GM23338 (cell line): ENCODE data around the gene PSORS1C1. TPM values are rescaled to one million over a fixed set of nuclear protein-coding genes. Genes with fewer than 3 reads are reported as not detected.

Experiments
- ATAC-seq: fragments of 200-7000 bp; cut with Tn5 transposase; 3 replicates; pipeline ENCODE4 v1.9.1; 2020
- DNase-seq: peaks from one replicate; pipeline ENCODE4 v3.0.0-alpha.2; 2015; ENCODE audit warnings: low spot score
- H2AFZ ChIP-seq: fragments of 200-600 bp; sonication (generic); 2 replicates; pipeline ENCODE4 v1.8.0; 2016; ENCODE audit warnings: antibody characterized with exemption, mild to moderate bottlenecking, moderate library complexity
- H3F3A ChIP-seq: fragments of 200-600 bp; sonication (generic); replicated peaks from 2 replicates; pipeline ENCODE4 v1.8.0; 2017; ENCODE audit warnings: antibody characterized with exemption, mixed run types, low read depth
- H3K27ac ChIP-seq: fragments of 200-600 bp; sonication (generic); 2 replicates; pipeline ENCODE4 v1.6.1; 2016; ENCODE audit warnings: low read depth
- H3K27me3 ChIP-seq: fragments of 200-600 bp; sonication (generic); 2 replicates; pipeline ENCODE4 v1.8.0; 2016; ENCODE audit warnings: mild to moderate bottlenecking, mixed run types, moderate library complexity; ENCODE audit not compliant: insufficient read depth
- H3K36me3 ChIP-seq: fragments of 200-600 bp; sonication (generic); 2 replicates; pipeline ENCODE4 v1.8.0; 2016; ENCODE audit warnings: mild to moderate bottlenecking; ENCODE audit not compliant: insufficient read depth
- H3K4me1 ChIP-seq: fragments of 200-600 bp; sonication (generic); 2 replicates; pipeline ENCODE4 v1.8.0; 2016; ENCODE audit warnings: mild to moderate bottlenecking, moderate library complexity; ENCODE audit not compliant: insufficient read depth
- H3K4me2 ChIP-seq: fragments of 200-600 bp; sonication (generic); 2 replicates; pipeline ENCODE4 v1.7.1; 2017; ENCODE audit warnings: mixed run types
- H3K4me3 ChIP-seq: fragments of 200-600 bp; sonication (generic); 2 replicates; pipeline ENCODE4 v1.6.1; 2016; ENCODE audit warnings: mixed run types
- H3K79me2 ChIP-seq: fragments of 200-600 bp; sonication (generic); replicated peaks from 2 replicates; pipeline ENCODE4 v1.8.0; 2017; ENCODE audit warnings: mild to moderate bottlenecking; ENCODE audit not compliant: insufficient read depth
- H3K9me2 ChIP-seq: fragments of 200-600 bp; sonication (generic); 2 replicates; pipeline ENCODE4 v1.8.0; 2017; ENCODE audit not compliant: insufficient read depth
- H4K20me1 ChIP-seq: fragments of 200-600 bp; sonication (generic); replicated peaks from 2 replicates; pipeline ENCODE4 v1.8.0; 2017; ENCODE audit warnings: mild to moderate bottlenecking; ENCODE audit not compliant: insufficient read depth
- H3K27ac Mint-ChIP-seq: 2 replicates; pipeline ENCODE4 v1.8.0; 2020; ENCODE audit warnings: inconsistent platforms, mild to moderate bottlenecking, moderate library complexity, mixed read lengths
- H3K27me3 Mint-ChIP-seq: 3 replicates; pipeline ENCODE4 v1.8.0; 2022; ENCODE audit warnings: low read depth, mild to moderate bottlenecking, moderate library complexity, mixed read lengths, inconsistent platforms; ENCODE audit not compliant: insufficient read depth, poor library complexity
- H3K36me3 Mint-ChIP-seq: 3 replicates; pipeline ENCODE4 v1.8.0; 2021; ENCODE audit warnings: low read depth, mild to moderate bottlenecking, inconsistent platforms, moderate library complexity, mixed read lengths
- H3K4me1 Mint-ChIP-seq: 3 replicates; pipeline ENCODE4 v1.8.0; 2020; ENCODE audit warnings: mild to moderate bottlenecking, inconsistent platforms, mixed read lengths
- H3K4me3 Mint-ChIP-seq: 3 replicates; pipeline ENCODE4 v1.8.0; 2021; ENCODE audit warnings: moderate library complexity, mild to moderate bottlenecking, inconsistent platforms, mixed read lengths
- H3K9me3 Mint-ChIP-seq: 3 replicates; pipeline ENCODE4 v1.8.0; 2020; ENCODE audit warnings: moderate library complexity, mild to moderate bottlenecking, inconsistent platforms, mixed read lengths
- CREB1 ChIP-seq: fragments of 250-450 bp; sonication (Bioruptor Pico); IDR thresholded peaks from 2 replicates; pipeline ENCODE4 v1.5.0; 2020; ENCODE audit warnings: low read depth, mild to moderate bottlenecking, moderate library complexity
- CTCF ChIP-seq, 2 experiments: fragments of 200-600 bp in 1 of 2; sonication (generic) in 1 of 2; conservative IDR thresholded peaks; 2 replicates each; pipeline versions ENCODE4 v1.5.1 to v1.6.1; 2016 to 2017; ENCODE audit warnings: antibody characterized with exemption in 2 of 2, low read depth in 2 of 2, mild to moderate bottlenecking in 2 of 2, moderate library complexity in 1 of 2
- EZH2 ChIP-seq: fragments of 200-600 bp; sonication (generic); IDR thresholded peaks from one replicate; pipeline ENCODE4 v1.8.0; 2017; ENCODE audit warnings: antibody characterized with exemption, mild to moderate bottlenecking, low read depth; ENCODE audit not compliant: unreplicated experiment
- EZH2phosphoT487 ChIP-seq: fragments of 200-600 bp; sonication (generic); IDR thresholded peaks from one replicate; pipeline ENCODE4 v1.8.1; 2018; ENCODE audit warnings: antibody characterized with exemption; ENCODE audit not compliant: unreplicated experiment
- JUNB ChIP-seq: IDR thresholded peaks from one replicate; pipeline ENCODE4 v1.6.1; 2016; ENCODE audit warnings: antibody characterized with exemption; ENCODE audit not compliant: unreplicated experiment
- NANOG ChIP-seq: IDR thresholded peaks from 2 replicates; pipeline ENCODE4 v1.6.1; 2016; ENCODE audit warnings: antibody characterized with exemption, borderline replicate concordance
- POLR2AphosphoS5 ChIP-seq: IDR thresholded peaks from 2 replicates; pipeline ENCODE4 v1.6.1; 2016; ENCODE audit warnings: antibody characterized with exemption, low read depth
- REST ChIP-seq: IDR thresholded peaks from one replicate; pipeline ENCODE4 v1.6.1; 2018; ENCODE audit warnings: antibody characterized with exemption; ENCODE audit not compliant: unreplicated experiment
- polyA plus RNA-seq: library from polyadenylated mRNA; unstranded; fragments of >200 nt; fragmentation: Nextera tagmentation; extraction: Ambion mirVana; gene quantifications from 2 replicates; pipeline ENCODE4 v1.2.1, GENCODE V29; 2016
- total RNA-seq: library from RNA; depleted of rRNA; stranded (reverse); fragments of >200 nt; shearing (Covaris generic); gene quantifications from 2 replicates; pipeline ENCODE4 v1.2.3, GENCODE V29; 2014

PSORS1C1 gene
- total and polyA plus RNA-seq, 2 experiments from 2014 or later = not detected

GRCh38 chr6:31110825-31111582, 3.6 kb upstream of the PSORS1C1 start:
- no peak overlapping the region; the same call in 1 of the 2 replicates for H2AFZ ChIP-seq
- Mint-ChIP-seq H3K4me1 (peaks cover 39% of the 10 kb centered on the region), H3K9me3 (no peaks in the 10 kb centered on the region; the same call in 2 of the 3 replicates), H3K36me3 (no peaks in the 10 kb centered on the region; the same call in 2 of the 3 replicates), H3K27me3 (peaks cover 16% of the 10 kb centered on the region), H3K27ac (no peak overlapping the region; the same call in 1 of the 2 replicates), H3K4me3 (no peak overlapping the region)
- peak overlapping the region; percentile 27; the same call in 1 of the 2 replicates for H3K4me2 ChIP-seq
- peaks cover 16% of the 10 kb centered on the region for H3K4me1 ChIP-seq
- ATAC-seq (peak; percentile 70), DNase-seq (peak; percentile 47)
- H3K27ac ChIP-seq = no peak overlapping the region
- H3K36me3 ChIP-seq = no peaks in the 10 kb centered on the region
- H3F3A ChIP-seq = no peaks in the 10 kb centered on the region
- no peak overlapping the region for H3K4me3 ChIP-seq
- H3K79me2 ChIP-seq = no peaks in the 10 kb centered on the region
- no peak for TF ChIP-seq NANOG
- TF ChIP-seq CTCF (conservative IDR thresholded peaks at IDR 0.05; ENCODE audit: low read depth in 2 of 2) = peak; percentile 20 to 24; a peak in 3 of 4 replicates
- H3K9me2 ChIP-seq = peaks cover 7% of the 10 kb centered on the region; the same call in 1 of the 2 replicates
- H4K20me1 ChIP-seq = no peaks in the 10 kb centered on the region
- no peaks in the 10 kb centered on the region for H3K27me3 ChIP-seq

- Mint-ChIP-seq H3K4me3 (no peak overlapping the region), H3K27me3 (peaks cover 19% of the 10 kb centered on the region), H3K36me3 (no peaks in the 10 kb centered on the region; the same call in 2 of the 3 replicates), H3K9me3 (no peaks in the 10 kb centered on the region; the same call in 2 of the 3 replicates), H3K27ac (no peak overlapping the region), H3K4me1 (peaks cover 39% of the 10 kb centered on the region)
- Histone ChIP-seq H3F3A (no peaks in the 10 kb centered on the region), H3K4me2 (no peak overlapping the region), H3K9me2 (peaks cover 7% of the 10 kb centered on the region; the same call in 1 of the 2 replicates), H3K36me3 (no peaks in the 10 kb centered on the region), H3K27me3 (no peaks in the 10 kb centered on the region), H3K4me1 (peaks cover 16% of the 10 kb centered on the region), H3K4me3 (no peak overlapping the region), H3K79me2 (no peaks in the 10 kb centered on the region), H2AFZ (no peak overlapping the region), H4K20me1 (no peaks in the 10 kb centered on the region), H3K27ac (no peak overlapping the region)
- TF ChIP-seq CREB1 (CRISPR knock-in tag) (no peak), EZH2phosphoT487 (no peak)
- ATAC-seq (no peak), DNase-seq (no peak)
These were observed 2.9 kb upstream of the PSORS1C1 start for GRCh38 chr6:31111712-31112111.

- Mint-ChIP-seq H3K27ac (no peak within 1 kb of the TSS), H3K4me1 (peaks cover 39% of the 10 kb centered on the region), H3K27me3 (peaks cover 20% of the 10 kb centered on the region), H3K9me3 (no peaks in the 10 kb centered on the region; the same call in 2 of the 3 replicates), H3K36me3 (no peaks in the 10 kb centered on the region; the same call in 2 of the 3 replicates), H3K4me3 (no peak within 1 kb of the TSS; the same call in 2 of the 3 replicates)
- Histone ChIP-seq H2AFZ (no peak within 1 kb of the TSS), H3K4me2 (no peak within 1 kb of the TSS), H3F3A (no peaks in the 10 kb centered on the region), H3K4me3 (no peak within 1 kb of the TSS), H3K79me2 (no peaks in the 10 kb centered on the region), H4K20me1 (no peaks in the 10 kb centered on the region), H3K4me1 (peaks cover 16% of the 10 kb centered on the region), H3K27ac (no peak within 1 kb of the TSS), H3K9me2 (peaks cover 7% of the 10 kb centered on the region; the same call in 1 of the 2 replicates), H3K27me3 (no peaks in the 10 kb centered on the region), H3K36me3 (no peaks in the 10 kb centered on the region)
- DNase-seq = no peak
- ATAC-seq = no peak
- TF ChIP-seq EZH2 (no peak), EZH2phosphoT487 (no peak), REST (no peak), POLR2AphosphoS5 (no peak), CTCF (conservative IDR thresholded peaks at IDR 0.05; ENCODE audit: low read depth in 2 of 2) (no peak), JUNB (no peak)
These were observed 2.1 kb upstream of the PSORS1C1 start, which contains the start of gene C6orf15 for GRCh38 chr6:31112478-31112877. C6orf15 (minus strand) TSS chr6:31112575; CDS start chr6:31112555, 20 bp downstream.
